HG03469 (cell line): ENCODE measurements around the gene KCNC3.

Experiments
- ATAC-seq: cut with Tn5 transposase; IDR thresholded peaks from one replicate; pipeline ENCODE4 v1.9.1; 2021; ENCODE audit warnings: mild to moderate bottlenecking, moderate library complexity, moderate number of reproducible peaks; ENCODE audit not compliant: unreplicated experiment

The KCNC3 gene

GRCh38 chr19:50329146-50329925, at the start of gene KCNC3:
KCNC3 (minus strand) TSS chr19:50329377; CDS start chr19:50329082, 295 bp downstream.
- peak; percentile 23 for ATAC-seq

- no peak for ATAC-seq
These were observed 49.7 kb upstream of the KCNC3 start for GRCh38 chr19:50378863-50379236.

- ATAC-seq: no peak
These were observed 49.1 kb upstream of the KCNC3 start for GRCh38 chr19:50378169-50378862.

GRCh38 chr19:50377517-50377916, 48.3 kb upstream of the KCNC3 start:
- no peak for ATAC-seq

GRCh38 chr19:50377051-50377461, 47.9 kb upstream of the KCNC3 start:
- no peak for ATAC-seq

- ATAC-seq: peak; percentile 63
These were observed 47.2 kb upstream of the KCNC3 start, which contains the start of gene NR1H2 for GRCh38 chr19:50376166-50377050. NR1H2 (plus strand) TSS chr19:50376457; CDS start chr19:50377606, 1,149 bp downstream.

GRCh38 chr19:50371914-50372475, 42.8 kb upstream of the KCNC3 start:
- ATAC-seq: no peak

GRCh38 chr19:50368649-50369570, 39.7 kb upstream of the KCNC3 start:
- no peak for ATAC-seq

- no peak for ATAC-seq
These were observed 36.5 kb upstream of the KCNC3 start, which contains the start of gene NAPSA for GRCh38 chr19:50365434-50366306. NAPSA (minus strand) TSS chr19:50365639; CDS start chr19:50365621, 18 bp downstream.

GRCh38 chr19:50362656-50363424, 33.7 kb upstream of the KCNC3 start:
- no peak for ATAC-seq

GRCh38 chr19:50362030-50362412, 32.8 kb upstream of the KCNC3 start:
- ATAC-seq: no peak

- ATAC-seq: no peak
These were observed 32.3 kb upstream of the KCNC3 start for GRCh38 chr19:50361290-50362029.

- ATAC-seq: no peak
These were observed 30.2 kb upstream of the KCNC3 start for GRCh38 chr19:50359328-50359818.

- no peak for ATAC-seq
These were observed 29.5 kb upstream of the KCNC3 start for GRCh38 chr19:50358483-50359327.

- ATAC-seq: no peak
These were observed 28.3 kb upstream of the KCNC3 start for GRCh38 chr19:50357178-50358100.
